Upper lobe of right lung (tissue), 1 donor: ENCODE results near the gene SLC23A3. TPM values are rescaled to one million over a fixed set of nuclear protein-coding genes. Genes with fewer than 3 reads are reported as not detected.

ENCODE experiments used
- ATAC-seq: fragments of 200-7000 bp; cut with Tn5 transposase; one replicate; pipeline ENCODE4 v1.9.1; 2020; ENCODE audit warnings: mild to moderate bottlenecking, moderate library complexity
- DNase-seq: peaks from one replicate; pipeline ENCODE4 v3.0.0-alpha.2; 2020
- H3K27ac ChIP-seq: fragments of 200-600 bp; one replicate; pipeline ENCODE4 v1.8.0; 2022
- H3K27me3 ChIP-seq: fragments of 200-600 bp; one replicate; pipeline ENCODE4 v1.8.0; 2022; ENCODE audit warnings: mild to moderate bottlenecking
- H3K36me3 ChIP-seq: fragments of 200-600 bp; one replicate; pipeline ENCODE4 v1.8.0; 2022
- H3K4me1 ChIP-seq: fragments of 200-600 bp; one replicate; pipeline ENCODE4 v1.8.0; 2022
- H3K4me3 ChIP-seq: fragments of 200-600 bp; one replicate; pipeline ENCODE4 v1.8.0; 2022; ENCODE audit warnings: mild to moderate bottlenecking
- H3K9me3 ChIP-seq: fragments of 200-600 bp; one replicate; pipeline ENCODE4 v1.8.0; 2022
- CTCF ChIP-seq: fragments of 200-600 bp; IDR thresholded peaks from one replicate; pipeline ENCODE4 v1.8.0; 2022; ENCODE audit warnings: antibody characterized with exemption
- intact Hi-C: fragments of 100-400 bp; cut with DNase I; formaldehyde crosslinking; loops from one replicate; pipeline ENCODE4 v1.11.0; 2022
- total RNA-seq: library from RNA; stranded (reverse); fragmentation: NEBNext Ultra II Directional; extraction: Animal tissue kit (Norgen Biotek cat#: 25700); gene quantifications from one replicate; pipeline ENCODE4 v1.2.1, GENCODE V29; 2021
- donor health status: DM: no; HTN: yes; CAD: no; lungs with severe emphysema.

SLC23A3 gene
- total RNA-seq, 1 donor from 2014 or later = 3.1 TPM

GRCh38 chr2:219123356-219124135 is 46.3 kb downstream of the SLC23A3 start:
- intact Hi-C loops = loop anchor here (10.0 kb wide), 1 partner anchor 49 kb away; no protein-coding TSS in a partner anchor
- H3K27me3 ChIP-seq = no peaks in the 10 kb centered on the region
- no peaks in the 10 kb centered on the region for H3K36me3 ChIP-seq
- H3K4me3 ChIP-seq = no peak overlapping the region
- DNase-seq (no peak), ATAC-seq (no peak)
- H3K4me1 ChIP-seq = peaks cover 38% of the 10 kb centered on the region
- TF ChIP-seq CTCF = no peak
- no peaks in the 10 kb centered on the region for H3K9me3 ChIP-seq
- no peak overlapping the region for H3K27ac ChIP-seq

GRCh38 chr2:219122202-219122980 is 47.4 kb downstream of the SLC23A3 start:
- Histone ChIP-seq H3K27ac (no peak overlapping the region), H3K4me1 (peaks cover 38% of the 10 kb centered on the region), H3K9me3 (no peaks in the 10 kb centered on the region), H3K36me3 (no peaks in the 10 kb centered on the region), H3K27me3 (no peaks in the 10 kb centered on the region), H3K4me3 (no peak overlapping the region)
- no peak for DNase-seq
- TF ChIP-seq CTCF = no peak
- intact Hi-C loops = loop anchor here (10.0 kb wide), 1 partner anchor 48 kb away; no protein-coding TSS in a partner anchor
- peak; percentile 14 for ATAC-seq

- Histone ChIP-seq H3K27me3 (no peaks in the 10 kb centered on the region), H3K27ac (no peak overlapping the region), H3K9me3 (no peaks in the 10 kb centered on the region), H3K4me3 (no peak overlapping the region), H3K4me1 (peaks cover 32% of the 10 kb centered on the region), H3K36me3 (no peaks in the 10 kb centered on the region)
- intact Hi-C loops = loop anchor here (10.0 kb wide), 1 partner anchor 45 kb away; no protein-coding TSS in a partner anchor
- ATAC-seq (no peak), DNase-seq (no peak)
- TF ChIP-seq CTCF = no peak
These were observed 49.7 kb downstream of the SLC23A3 start for GRCh38 chr2:219120082-219120481.

- peak; percentile 70 for TF ChIP-seq CTCF
- H3K4me1 ChIP-seq = peaks cover 26% of the 10 kb centered on the region
These were observed 50.3 kb downstream of the SLC23A3 start for GRCh38 chr2:219119422-219120043.

DNA sequence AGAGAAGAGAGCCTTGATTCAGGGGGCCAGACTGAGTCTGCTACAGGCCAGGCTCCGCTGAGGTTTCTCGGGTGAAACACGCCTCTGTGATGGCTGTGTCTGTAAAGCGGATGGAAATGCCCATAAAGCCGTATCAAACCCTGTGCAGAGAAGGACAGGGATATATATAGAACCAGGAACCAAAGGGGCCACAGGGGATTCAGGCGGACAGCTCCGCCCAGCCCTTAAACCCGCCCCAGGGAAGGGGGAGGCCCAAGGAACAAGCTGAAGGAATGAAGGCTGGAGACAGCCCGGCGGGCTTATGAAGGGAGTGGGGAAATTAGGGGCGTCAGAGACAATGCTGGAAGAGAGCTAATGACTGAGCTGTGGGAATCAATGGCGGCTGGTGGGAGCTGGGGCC is 51.3 kb downstream of the SLC23A3 start:
- peaks cover 18% of the 10 kb centered on the region for H3K4me1 ChIP-seq
- H3K27me3 ChIP-seq = no peaks in the 10 kb centered on the region
- H3K27ac ChIP-seq = no peak overlapping the region
- TF ChIP-seq CTCF = no peak
- intact Hi-C loops = no loop called here
- no peak for DNase-seq
- ATAC-seq = no peak
- no peaks in the 10 kb centered on the region for H3K36me3 ChIP-seq
- H3K9me3 ChIP-seq = no peaks in the 10 kb centered on the region
- H3K4me3 ChIP-seq = no peak overlapping the region

More at GRCh38 chr2:219119422-219120043, 50.3 kb downstream of the SLC23A3 start:
- Histone ChIP-seq H3K36me3 (no peaks in the 10 kb centered on the region), H3K27ac (no peak overlapping the region), H3K9me3 (no peaks in the 10 kb centered on the region), H3K27me3 (no peaks in the 10 kb centered on the region), H3K4me3 (no peak overlapping the region)
- intact Hi-C loops = loop anchor here (10.0 kb wide), 1 partner anchor 45 kb away; no protein-coding TSS in a partner anchor
- ATAC-seq (peak; percentile 81), DNase-seq (peak; percentile 72)
